BJ (cell line): ENCODE data around the gene MMD. TPM values are rescaled to one million over a fixed set of nuclear protein-coding genes. Genes with fewer than 3 reads are reported as not detected.

ENCODE experiments used
- CTCF ChIA-PET: fragments of 350-600 bp; formaldehyde crosslinking; extraction: SDS; loops from one replicate; lab custom pipeline; 2021; ENCODE audit warnings: antibody characterized with exemption, inconsistent platforms; lab: Yijun Ruan, JAX
- POLR2A ChIA-PET: fragments of 300-600 bp; sonication (Branson Sonifier 250); formaldehyde crosslinking; extraction: SDS; loops from one replicate; lab custom pipeline; 2021; ENCODE audit warnings: antibody characterized with exemption; lab: Charles Lee
- DNase-seq: peaks from one replicate; pipeline ENCODE4 v3.0.0-alpha.2; 2011; ENCODE audit warnings: low read depth
- H3K27me3 ChIP-seq: 2 replicates; pipeline ENCODE4 v1.6.0; 2011; ENCODE audit warnings: low read length; ENCODE audit not compliant: control insufficient read depth, insufficient read depth
- H3K36me3 ChIP-seq: 2 replicates; pipeline ENCODE4 v1.5.1; 2011; ENCODE audit warnings: low read length; ENCODE audit not compliant: control insufficient read depth, insufficient read depth
- H3K4me3 ChIP-seq: 2 replicates; pipeline ENCODE4 v1.5.1; 2011; ENCODE audit warnings: low read depth, mild to moderate bottlenecking, control low read depth, low read length
- CTCF ChIP-seq: IDR thresholded peaks from 2 replicates; pipeline ENCODE4 v1.5.1; 2011; ENCODE audit warnings: low read depth, mild to moderate bottlenecking, control low read depth, inconsistent platforms, low read length, moderate library complexity; ENCODE audit not compliant: insufficient read depth
- polyA plus RNA-seq: library from polyadenylated mRNA; depleted of rRNA; stranded (reverse); fragments of >200 nt; gene quantifications from 2 replicates; pipeline ENCODE4 v1.2.3, GENCODE V29; 2011

MMD gene
- polyA plus RNA-seq, 1 experiment: 4.5 TPM

- H3K27me3 ChIP-seq: no peaks in the 10 kb centered on the region
- no peak for TF ChIP-seq CTCF
- ChIA-PET POLR2A (interaction anchor here (0.6 kb wide), 1 partner anchor 308 kb away, joined by 4 read pairs; no protein-coding TSS in a partner anchor), CTCF (interaction anchor here (0.6 kb wide), 1 partner anchor 11 kb away, joined by 3 read pairs; no protein-coding TSS in a partner anchor)
- no peak overlapping the region for H3K4me3 ChIP-seq
- peaks cover 2% of the 10 kb centered on the region; the same call in 1 of the 2 replicates for H3K36me3 ChIP-seq
- DNase-seq: no peak
Observed at GRCh38 chr17:55398689-55399088, 22.9 kb downstream of the MMD start.

- Histone ChIP-seq H3K27me3 (no peaks in the 10 kb centered on the region), H3K36me3 (peaks cover 2% of the 10 kb centered on the region; the same call in 1 of the 2 replicates), H3K4me3 (no peak overlapping the region)
- ChIA-PET CTCF (interaction anchor here (1.3 kb wide), 1 partner anchor 48 kb away, joined by 5 read pairs; no protein-coding TSS in a partner anchor), POLR2A (no interaction called here)
- TF ChIP-seq CTCF: no peak
- no peak for DNase-seq
Observed at GRCh38 chr17:55395803-55396505, 25.7 kb downstream of the MMD start.

GRCh38 chr17:55394357-55395021 lies 27.1 kb downstream of the MMD start:
- no peaks in the 10 kb centered on the region for H3K36me3 ChIP-seq
- ChIA-PET CTCF (interaction anchor here (0.7 to 1.3 kb wide), 3 partner anchors 11 to 211 kb away, joined by 3 to 5 read pairs (median 3); no protein-coding TSS in a partner anchor), POLR2A (no interaction called here)
- no peak overlapping the region for H3K4me3 ChIP-seq
- no peak for TF ChIP-seq CTCF
- no peaks in the 10 kb centered on the region for H3K27me3 ChIP-seq
- no peak for DNase-seq

- Histone ChIP-seq H3K4me3 (no peak overlapping the region), H3K36me3 (no peaks in the 10 kb centered on the region), H3K27me3 (no peaks in the 10 kb centered on the region)
- TF ChIP-seq CTCF: no peak
- no peak for DNase-seq
- POLR2A ChIA-PET: no interaction called here
- CTCF ChIA-PET: no interaction called here
Observed at GRCh38 chr17:55391764-55392467, 29.7 kb downstream of the MMD start.
